Motor neuron (in vitro differentiated cells): ENCODE measurements around the gene SEPTIN8. TPM values are rescaled to one million over a fixed set of nuclear protein-coding genes. Genes with fewer than 3 reads are reported as not detected.
A peak's percentile ranks its signal among the peaks of the same experiment; 100 is the strongest.

Experiments used
- ATAC-seq, 8 experiments: fragments of 200-7000 bp; cut with Tn5 transposase; replicated peaks in 6 of 8; 2 replicates each; pipeline ENCODE4 v1.8.0; 2021; ENCODE audit warnings: mild to moderate bottlenecking in 8 of 8, moderate library complexity in 8 of 8
- H3K27ac ChIP-seq, 2 donors: fragments of 250-450 bp; sonication (Bioruptor Pico); 2 replicates each; pipeline ENCODE4 v1.9.0; 2021; ENCODE audit warnings: antibody characterized with exemption in 2 of 2, mild to moderate bottlenecking in 2 of 2, moderate library complexity in 1 of 2
- H3K4me1 ChIP-seq, 2 donors: fragments of 250-450 bp; sonication (Bioruptor Pico); replicated peaks in 1 of 2; 2 replicates each; pipeline ENCODE4 v1.6.1; 2021; ENCODE audit warnings: antibody characterized with exemption in 2 of 2, mild to moderate bottlenecking in 2 of 2, moderate library complexity in 1 of 2
- H3K4me3 ChIP-seq, 5 donors: fragments of 250-450 bp; sonication (Bioruptor Pico); 2 replicates each; pipeline ENCODE4 v1.9.0; 2021; ENCODE audit warnings: antibody characterized with exemption in 5 of 5, mild to moderate bottlenecking in 5 of 5, moderate library complexity in 4 of 5
- WGBS, 10 experiments: fragments of 450-650 bp; shearing (Covaris generic); methylation state at CpG; one replicate each; pipeline ENCODE4 v1.0.0; 2022; 5-methylcytosine and 5-hydroxymethylcytosine counted together
- in situ Hi-C, 9 experiments: fragments of 400-800 bp; cut with MboI; loops; one replicate each; pipeline ENCODE4 v1.15.0; 2021; ENCODE audit warnings: low sequenced_read_pairs in 9 of 9, low pct_unique_long_range_greater_than_20kb in 2 of 9; ENCODE audit not compliant: unreplicated experiment in 9 of 9
- total RNA-seq, 8 experiments: library from RNA; unstranded; fragments of 300-600 nt; gene quantifications; 2 replicates each; pipeline versions ENCODE4 v1.2.3 to v1.2.4, GENCODE V29; 2022

SEPTIN8 gene
- total RNA-seq, 8 experiments from 2014 or later = 22.9 to 59.2 (median 33.4) TPM

DNA sequence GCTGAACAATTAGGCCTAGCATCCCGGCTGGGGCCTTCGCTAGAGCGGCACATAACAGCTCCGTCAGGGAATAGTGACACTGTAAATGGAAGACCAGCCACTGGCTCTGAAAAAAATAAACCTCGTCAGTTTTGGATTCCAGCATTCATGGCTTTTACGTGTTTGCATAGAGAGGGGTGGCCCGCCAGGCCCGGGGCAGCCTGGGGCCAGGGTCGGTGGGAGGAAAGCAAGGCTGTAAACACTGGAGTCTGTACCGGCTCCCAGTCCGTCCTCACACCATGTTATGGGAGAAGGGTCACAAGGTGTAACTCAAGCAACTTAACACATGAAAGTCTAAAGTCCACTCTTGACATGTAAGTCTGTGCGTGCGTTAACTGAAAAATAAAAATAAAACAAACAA, 18.6 kb downstream of the SEPTIN8 start:
- in situ Hi-C loops = no loop called here
- ATAC-seq = no peak

DNA sequence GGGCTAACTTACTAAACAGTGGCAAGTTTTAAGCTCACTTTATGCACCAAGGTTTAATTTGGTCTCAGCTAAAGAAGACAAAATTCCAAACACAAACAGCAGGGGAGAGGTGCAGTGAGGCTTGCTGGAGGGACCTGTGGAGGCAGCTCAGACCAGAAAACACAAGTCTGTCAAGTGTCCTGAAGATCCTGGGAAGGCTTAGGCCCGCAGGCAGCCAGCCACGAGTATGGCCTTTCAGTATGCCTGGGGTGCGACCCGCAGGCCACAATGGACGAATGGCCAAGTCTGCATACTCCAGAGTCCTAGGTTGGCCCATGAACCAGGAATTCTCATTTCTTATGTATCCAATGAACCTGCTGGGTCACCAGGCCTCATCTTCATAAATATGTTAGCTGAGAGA, 20.5 kb downstream of the SEPTIN8 start:
- H3K27ac ChIP-seq = no peak overlapping the region
- ATAC-seq = no peak
- WGBS, 10 experiments = 80 to 92% (median 91%) methylated on average over 1 to 5 of the region's 5 CpGs; no CpG with 5 or more reads in 6 of the 10 experiments
- in situ Hi-C loops = no loop called here
- no peaks in the 10 kb centered on the region for H3K4me1 ChIP-seq
- H3K4me3 ChIP-seq = no peak overlapping the region

More for the DNA sequence above, 18.6 kb downstream of the SEPTIN8 start:
- 70 to 100% (median 95%) methylated on average over 2 to 10 of the region's 13 CpGs for WGBS, 10 experiments
- H3K4me3 ChIP-seq = no peak overlapping the region
- no peak overlapping the region for H3K27ac ChIP-seq
- no peaks in the 10 kb centered on the region for H3K4me1 ChIP-seq

DNA sequence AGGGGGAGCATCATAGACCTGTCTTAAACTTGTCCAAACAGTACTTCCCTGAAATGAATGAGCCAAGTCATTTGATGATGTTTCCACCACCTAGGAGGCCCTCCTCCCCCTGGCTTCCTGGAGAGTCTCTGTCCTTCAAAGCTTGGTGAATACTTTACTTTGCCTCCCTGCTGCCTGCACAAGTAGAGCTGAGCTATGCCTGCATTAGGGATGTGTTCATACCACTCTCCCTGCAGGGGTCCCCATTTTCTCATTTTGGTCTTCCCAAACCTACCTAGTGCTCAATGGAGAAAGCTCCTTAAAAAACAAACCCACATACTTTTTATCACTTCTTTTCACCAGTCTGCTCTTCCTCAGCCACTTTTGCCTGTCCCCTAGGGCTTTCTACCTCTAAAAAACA, 22.1 kb downstream of the SEPTIN8 start:
- peak in 3 of 8 experiments; percentile 22 to 67 (median 60) for ATAC-seq

DNA sequence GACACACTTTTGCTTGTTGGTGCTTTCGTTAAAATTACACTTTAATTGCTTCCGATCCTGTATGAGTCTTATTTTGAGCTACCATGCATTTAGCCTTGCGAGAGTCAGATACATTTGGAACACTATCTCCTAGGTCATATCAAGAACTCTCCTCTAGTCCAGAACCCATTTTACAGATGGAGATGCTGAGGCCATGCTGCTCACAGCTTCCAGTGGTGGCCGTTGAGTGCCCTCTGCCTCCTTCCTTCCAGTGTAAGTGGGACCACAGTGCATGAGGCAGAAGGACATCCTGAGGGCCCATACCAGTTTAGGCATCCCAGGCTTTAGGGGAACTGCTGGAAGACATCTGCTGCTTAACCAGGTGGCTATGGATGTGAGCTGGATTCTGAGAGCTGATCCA, 22.9 kb downstream of the SEPTIN8 start:
- in situ Hi-C loops = no loop called here
- Histone ChIP-seq H3K4me1 (no peaks in the 10 kb centered on the region), H3K27ac (no peak overlapping the region), H3K4me3 (no peak overlapping the region)
- 80 to 100% (median 95%) methylated on average over 1 to 4 of the region's 4 CpGs; no CpG with 5 or more reads in 1 of the 10 experiments for WGBS, 10 experiments
- ATAC-seq = no peak

More for the DNA sequence above, 22.1 kb downstream of the SEPTIN8 start:
- Histone ChIP-seq H3K4me1 (no peaks in the 10 kb centered on the region), H3K4me3 (no peak overlapping the region), H3K27ac (no peak overlapping the region)
- in situ Hi-C loops = no loop called here

DNA sequence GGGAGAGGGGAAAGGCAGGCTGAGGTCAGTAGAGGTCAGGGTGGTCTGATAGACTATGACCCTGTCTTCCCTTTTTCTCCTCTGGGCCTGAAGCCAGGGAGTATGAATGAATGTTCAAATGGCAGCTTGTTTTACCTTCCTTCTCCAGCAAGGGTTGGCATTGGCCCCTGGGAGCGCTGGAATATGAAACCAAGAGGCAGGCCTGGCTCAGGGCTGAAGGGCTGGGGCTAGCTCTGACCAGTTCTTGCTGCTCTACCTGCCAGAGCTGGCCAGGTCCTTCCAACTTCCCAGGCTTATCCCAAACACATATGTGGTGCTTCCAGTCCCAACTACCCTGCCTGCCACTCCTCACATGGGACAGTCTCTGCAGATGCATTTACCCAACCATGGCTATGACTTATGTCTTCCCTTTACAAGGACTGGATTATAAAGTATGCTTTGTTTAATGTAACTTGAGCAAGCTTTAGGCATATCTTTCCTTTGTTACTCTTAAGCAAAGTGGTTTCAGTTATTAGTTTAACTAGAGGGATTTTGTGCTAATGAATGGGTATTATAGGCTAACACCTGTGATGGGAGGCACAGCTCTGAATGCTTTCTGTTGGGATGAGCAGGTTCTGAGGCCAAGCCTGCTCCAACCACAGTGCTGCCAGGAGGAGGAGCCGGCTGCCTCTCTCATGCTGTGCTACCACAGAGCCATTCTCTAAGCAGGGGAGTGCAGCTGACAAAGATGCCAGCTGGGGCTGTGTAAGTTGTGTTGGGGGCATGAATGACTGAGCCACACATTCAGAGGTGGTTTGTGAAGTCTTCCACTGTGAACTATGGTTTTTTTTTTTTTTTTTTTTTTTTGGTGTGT, 23.7 kb downstream of the SEPTIN8 start:
- in situ Hi-C loops = no loop called here
- Histone ChIP-seq H3K4me1 (no peaks in the 10 kb centered on the region), H3K4me3 (no peak overlapping the region), H3K27ac (no peak overlapping the region)
- ATAC-seq = peak in 5 of 8 experiments; percentile 33 to 67 (median 65)
- WGBS, 10 experiments = 17 to 100% (median 47%) methylated on average over 1 to 2 of the region's 2 CpGs; no CpG with 5 or more reads in 6 of the 10 experiments

DNA sequence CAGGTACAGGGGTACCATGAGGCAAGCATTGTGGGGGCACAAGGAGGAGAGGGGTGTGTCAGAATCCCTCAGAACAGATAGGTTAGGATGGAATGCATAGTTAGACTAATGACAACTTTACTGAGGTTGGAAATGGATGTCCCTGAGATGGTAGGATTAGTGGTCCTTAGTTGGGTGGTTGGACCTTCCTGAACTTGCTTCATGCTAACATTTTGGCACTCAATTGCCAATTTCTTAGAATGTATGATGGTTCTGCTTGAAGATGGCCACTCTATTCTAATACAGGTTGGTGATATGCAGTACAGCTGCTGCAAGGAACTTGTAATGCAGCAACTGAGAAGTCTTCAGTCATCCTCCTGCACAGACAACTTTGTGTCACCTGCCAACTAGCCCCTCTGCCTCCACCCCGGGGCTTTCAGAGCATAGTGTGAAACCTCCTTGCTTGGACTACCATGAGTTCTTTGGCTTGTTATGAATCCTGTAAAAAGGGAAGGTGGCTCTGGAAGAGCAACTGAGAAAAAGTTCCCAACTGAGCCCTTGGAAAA, 24.4 kb downstream of the SEPTIN8 start:
- 50 to 100% (median 67%) methylated on average over 1 of the region's 1 CpG; no CpG with 5 or more reads in 5 of the 10 experiments for WGBS, 10 experiments
- Histone ChIP-seq H3K4me1 (no peaks in the 10 kb centered on the region), H3K4me3 (no peak overlapping the region), H3K27ac (no peak overlapping the region)
- ATAC-seq = no peak
- in situ Hi-C loops = no loop called here

DNA sequence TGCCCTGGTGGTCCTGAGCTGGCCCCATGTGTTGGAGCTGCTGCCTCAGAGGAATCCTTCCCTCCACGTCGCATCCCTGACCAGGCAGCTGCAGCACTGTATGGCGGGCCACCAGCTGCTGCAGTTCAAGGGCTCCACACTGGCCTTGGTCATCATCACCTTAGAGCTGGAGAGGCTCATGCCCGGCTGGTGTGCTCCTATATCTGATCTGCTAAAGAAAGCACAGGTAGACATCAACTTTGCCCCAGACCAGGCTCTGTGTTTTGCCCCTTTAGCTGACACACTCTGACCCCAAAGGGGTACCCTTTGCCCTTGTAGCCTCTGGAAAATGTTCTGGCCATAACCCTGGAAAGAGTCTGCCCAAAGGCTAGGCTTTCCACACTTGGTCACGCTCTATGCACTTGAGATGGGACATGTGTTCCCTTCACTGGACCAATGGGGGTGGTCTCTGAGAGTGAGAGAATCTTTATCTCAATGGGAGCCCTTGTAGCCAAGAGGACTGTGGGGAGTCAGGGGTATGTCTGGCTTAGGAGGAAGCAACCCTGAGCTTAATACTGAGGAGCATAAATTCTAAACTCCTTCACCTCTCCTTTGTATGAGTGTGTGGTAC, 25.0 kb downstream of the SEPTIN8 start:
- no peaks in the 10 kb centered on the region for H3K4me1 ChIP-seq
- in situ Hi-C loops = no loop called here
- no peak overlapping the region for H3K27ac ChIP-seq
- no peak for ATAC-seq
- H3K4me3 ChIP-seq = no peak overlapping the region
- WGBS, 10 experiments = 60 to 100% (median 100%) methylated on average over 1 to 4 of the region's 5 CpGs; no CpG with 5 or more reads in 4 of the 10 experiments

DNA sequence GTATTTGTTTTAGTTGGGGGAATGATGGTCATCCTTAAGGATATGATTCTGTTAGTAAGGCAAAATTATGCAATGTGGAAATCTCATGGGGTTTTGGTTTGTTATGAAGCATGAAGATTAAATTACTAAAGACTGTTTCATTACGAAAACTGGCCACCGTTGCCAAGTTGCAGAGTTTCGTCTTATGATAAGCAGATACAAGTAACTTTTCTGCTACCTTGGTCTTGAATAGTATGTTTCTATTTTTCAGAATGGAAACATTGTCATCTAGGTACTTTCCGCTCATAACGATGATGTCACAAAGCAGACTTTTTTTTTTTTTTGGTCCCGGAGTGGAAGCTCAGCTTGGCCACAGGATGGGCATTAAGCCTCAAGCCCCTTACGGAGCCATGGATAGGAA, 25.6 kb downstream of the SEPTIN8 start:
- in situ Hi-C loops = no loop called here
- no peaks in the 10 kb centered on the region for H3K4me1 ChIP-seq
- ATAC-seq = no peak
- no peak overlapping the region for H3K27ac ChIP-seq
- 30 to 100% (median 84%) methylated on average over 2 to 7 of the region's 7 CpGs; no CpG with 5 or more reads in 1 of the 10 experiments for WGBS, 10 experiments
- H3K4me3 ChIP-seq = no peak overlapping the region

DNA sequence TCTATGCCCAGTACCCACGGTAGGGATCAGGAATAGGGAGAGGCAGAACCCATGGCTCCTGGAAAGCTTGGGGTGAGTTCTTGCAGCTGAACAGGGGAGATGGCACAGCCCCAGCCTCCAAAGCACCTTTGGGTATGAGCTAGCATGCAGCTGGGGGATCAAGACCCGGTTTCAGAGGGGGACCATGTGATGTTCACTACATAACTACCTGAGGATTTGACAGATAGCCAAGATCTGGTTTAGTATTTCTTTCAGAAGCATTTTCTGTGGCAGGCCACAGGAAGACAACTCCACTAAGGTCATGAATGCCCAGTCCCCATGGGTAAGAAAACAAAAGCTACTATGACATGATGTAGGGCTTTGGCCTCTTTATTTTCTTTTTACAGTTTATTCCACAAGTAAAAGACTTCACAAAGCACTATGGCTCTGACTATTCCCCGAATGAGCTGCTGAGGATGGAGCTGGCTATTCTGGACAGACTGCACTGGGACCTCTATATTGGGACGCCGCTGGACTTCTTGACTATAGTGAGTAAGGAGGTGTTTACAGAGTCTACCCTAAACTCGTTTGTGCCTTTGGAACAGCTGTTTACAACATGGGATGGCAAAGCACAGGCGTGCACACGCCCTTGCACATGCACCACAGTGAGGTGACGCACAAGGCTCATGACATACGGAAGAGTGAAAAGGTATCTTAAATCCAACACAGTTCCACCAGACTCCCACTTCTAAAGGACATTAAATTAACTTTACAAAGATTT, 26.4 kb downstream of the SEPTIN8 start:
- WGBS, 10 experiments = 55 to 89% (median 74%) methylated on average over 3 to 9 of the region's 10 CpGs; no CpG with 5 or more reads in 1 of the 10 experiments
- Histone ChIP-seq H3K4me1 (no peaks in the 10 kb centered on the region), H3K4me3 (no peak overlapping the region), H3K27ac (no peak overlapping the region)
- no peak for ATAC-seq
- in situ Hi-C loops = no loop called here

DNA sequence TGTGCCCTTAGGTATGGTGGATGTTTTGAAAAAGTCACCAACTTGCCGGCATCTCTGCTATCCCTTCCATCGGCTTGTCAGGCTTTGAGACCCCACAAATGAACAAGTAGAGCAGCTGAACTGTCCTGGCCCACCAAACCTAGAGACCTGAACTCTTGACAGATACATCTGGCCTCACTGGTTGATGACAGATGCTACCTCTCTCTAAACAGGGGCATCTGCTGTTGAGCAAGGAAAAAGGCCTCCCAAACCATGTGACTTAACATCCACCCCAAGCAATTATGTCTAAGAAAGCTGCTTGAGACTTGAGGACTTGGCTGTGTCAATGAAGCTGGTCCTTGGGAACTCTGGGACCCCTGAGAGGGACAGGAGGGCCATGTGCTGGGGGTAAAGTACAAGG, 27.5 kb downstream of the SEPTIN8 start:
- Histone ChIP-seq H3K4me1 (no peaks in the 10 kb centered on the region), H3K4me3 (no peak overlapping the region), H3K27ac (no peak overlapping the region)
- in situ Hi-C loops = no loop called here
- ATAC-seq = no peak
- 63 to 100% (median 94%) methylated on average over 1 of the region's 2 CpGs; no CpG with 5 or more reads in 6 of the 10 experiments for WGBS, 10 experiments

DNA sequence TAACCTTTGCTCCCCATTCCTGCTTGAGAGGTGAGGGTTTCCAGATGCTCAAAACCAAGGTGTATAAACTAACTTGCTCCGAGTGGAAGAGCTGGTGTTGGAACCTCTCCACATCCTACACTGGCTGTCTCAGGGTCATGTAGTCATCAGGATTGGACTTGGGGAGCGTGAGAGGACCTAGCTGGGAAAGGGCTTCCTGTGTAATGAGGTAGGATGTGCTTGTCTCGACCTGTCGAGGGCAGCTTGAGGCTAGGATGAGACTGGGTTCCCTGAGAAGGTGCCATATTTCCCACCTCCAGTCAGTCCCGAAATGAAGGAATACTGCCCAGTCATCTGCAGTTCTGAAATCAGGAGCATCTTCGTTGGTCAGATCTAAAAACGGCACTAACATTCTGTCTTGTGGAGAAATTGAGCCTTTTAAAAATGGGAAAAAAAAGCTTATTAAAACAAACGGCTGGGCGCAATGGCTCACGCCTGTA, 28.5 kb downstream of the SEPTIN8 start:
- WGBS, 10 experiments = 70 to 100% (median 85%) methylated on average over 2 to 9 of the region's 10 CpGs; no CpG with 5 or more reads in 2 of the 10 experiments
- in situ Hi-C loops = no loop called here
- H3K4me1 ChIP-seq = no peaks in the 10 kb centered on the region
- no peak overlapping the region for H3K4me3 ChIP-seq
- H3K27ac ChIP-seq = no peak overlapping the region
- ATAC-seq = no peak

DNA sequence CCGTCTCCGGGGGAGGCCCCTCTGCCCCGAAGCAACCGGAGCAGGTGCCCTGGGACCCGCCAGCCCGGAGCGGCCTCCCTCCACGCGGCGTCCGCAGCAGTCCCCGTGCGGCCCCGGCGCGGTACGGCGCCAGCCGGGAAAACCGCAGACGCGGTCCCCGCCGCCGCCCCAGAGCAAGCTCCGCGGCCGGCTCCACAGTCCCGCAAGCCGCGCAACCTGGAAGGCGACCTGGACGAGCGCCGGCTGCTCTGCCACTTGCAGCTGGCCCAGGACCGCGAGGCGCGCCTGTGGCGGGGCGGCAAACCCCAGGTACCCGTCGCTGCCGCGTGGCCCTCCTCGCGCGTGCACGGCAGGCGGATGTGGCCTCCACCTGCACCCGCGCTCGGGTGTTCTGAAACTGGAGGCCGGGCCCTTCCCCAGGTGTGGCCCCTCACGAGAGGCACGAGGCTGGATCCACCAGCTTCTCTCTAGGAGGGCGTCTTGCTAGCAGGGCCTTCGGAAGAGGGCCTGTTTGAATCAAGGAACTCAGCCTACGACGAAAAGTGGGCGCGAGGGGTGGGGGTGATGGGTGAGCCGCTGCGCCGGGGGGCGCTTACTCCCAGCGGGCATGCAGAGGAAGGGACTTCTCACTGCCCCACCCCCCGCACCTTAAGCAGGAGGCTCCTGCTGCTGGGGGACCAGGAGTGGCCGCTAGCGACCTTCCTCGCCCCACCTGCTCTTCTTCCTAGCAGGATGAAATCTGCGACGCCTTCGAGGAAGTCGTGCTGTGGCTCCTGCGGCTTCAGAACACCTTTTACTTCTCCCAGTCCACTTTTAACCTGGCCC, 29.2 kb downstream of the SEPTIN8 start:
- WGBS, 10 experiments = 11 to 93% (median 53%) methylated on average over 1 to 15 of the region's 76 CpGs; no CpG with 5 or more reads in 3 of the 10 experiments
- H3K4me1 ChIP-seq = no peaks in the 10 kb centered on the region
- H3K27ac ChIP-seq = no peak overlapping the region
- peak in 4 of 8 experiments; percentile 18 to 50 (median 20) for ATAC-seq
- H3K4me3 ChIP-seq = peak overlapping the region in 2 of 5 donors; percentile 16 to 22
- in situ Hi-C loops = no loop called here
